GM21717 (cell line): Measurements from ENCODE around the gene SRRM1.
"Not testable (repeated sequence)": the region's sequence is repeated elsewhere in the genome, so short reads cannot be mapped to it uniquely, and the experiment has no call there.

Experiments used
- ATAC-seq: cut with Tn5 transposase; IDR thresholded peaks from one replicate; pipeline ENCODE4 v1.9.1; 2021; ENCODE audit warnings: mild to moderate bottlenecking, moderate library complexity; ENCODE audit not compliant: unreplicated experiment

The SRRM1 gene

GRCh38 chr1:24713736-24714135, 70.6 kb downstream of the SRRM1 start:
- ATAC-seq = no peak

DNA sequence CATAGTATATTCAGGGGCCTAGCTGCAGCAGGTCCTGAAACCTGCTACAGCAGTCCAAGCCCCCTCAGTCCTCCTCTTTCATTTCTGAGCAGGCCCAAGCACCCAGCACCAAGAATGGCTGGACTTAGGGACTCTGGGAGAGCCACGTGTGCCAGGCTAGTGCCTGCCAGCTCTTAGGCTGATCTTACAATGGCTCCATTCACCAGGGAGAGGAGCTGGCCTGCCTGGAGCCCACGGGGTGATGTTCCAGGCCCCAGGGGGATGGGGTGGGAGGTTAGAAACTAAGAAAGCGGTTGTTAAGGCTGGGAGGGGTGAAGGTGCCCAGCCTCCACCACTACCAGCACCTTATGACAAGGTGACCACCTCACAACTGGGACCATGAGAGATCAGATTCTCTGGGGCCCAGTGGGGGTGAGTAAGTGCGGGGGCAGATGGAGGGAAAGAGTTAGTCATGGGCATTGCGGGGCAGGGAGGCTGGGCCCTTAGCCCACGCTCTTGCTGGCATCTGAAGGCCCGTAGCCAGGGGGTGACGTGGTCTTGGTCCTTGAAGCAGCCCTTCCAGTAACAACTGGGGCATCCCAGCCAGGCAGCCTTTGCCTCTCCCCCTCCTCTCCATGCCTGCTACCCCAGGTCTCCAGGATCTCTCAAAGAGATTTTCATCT, 71.9 kb downstream of the SRRM1 start:
- no peak for ATAC-seq

DNA sequence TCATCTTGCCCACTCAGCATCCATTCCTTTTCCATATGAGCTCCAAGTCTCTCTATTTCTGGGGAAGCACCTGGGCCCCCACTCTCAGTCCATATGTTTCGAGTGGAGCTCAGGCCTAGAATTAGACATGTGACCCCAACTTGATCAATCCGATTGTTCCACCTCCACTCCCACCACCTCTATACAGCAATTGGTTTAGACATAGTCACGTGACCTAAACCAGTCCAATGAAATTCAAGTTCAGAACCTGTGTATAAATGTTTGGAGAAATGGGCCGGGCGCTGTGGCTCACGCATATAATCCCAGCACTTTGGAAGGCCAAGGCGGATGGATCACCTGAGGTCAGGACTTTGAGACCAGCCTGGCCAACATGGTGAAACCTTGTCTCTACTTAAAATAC, 72.6 kb downstream of the SRRM1 start:
- ATAC-seq = no peak

DNA sequence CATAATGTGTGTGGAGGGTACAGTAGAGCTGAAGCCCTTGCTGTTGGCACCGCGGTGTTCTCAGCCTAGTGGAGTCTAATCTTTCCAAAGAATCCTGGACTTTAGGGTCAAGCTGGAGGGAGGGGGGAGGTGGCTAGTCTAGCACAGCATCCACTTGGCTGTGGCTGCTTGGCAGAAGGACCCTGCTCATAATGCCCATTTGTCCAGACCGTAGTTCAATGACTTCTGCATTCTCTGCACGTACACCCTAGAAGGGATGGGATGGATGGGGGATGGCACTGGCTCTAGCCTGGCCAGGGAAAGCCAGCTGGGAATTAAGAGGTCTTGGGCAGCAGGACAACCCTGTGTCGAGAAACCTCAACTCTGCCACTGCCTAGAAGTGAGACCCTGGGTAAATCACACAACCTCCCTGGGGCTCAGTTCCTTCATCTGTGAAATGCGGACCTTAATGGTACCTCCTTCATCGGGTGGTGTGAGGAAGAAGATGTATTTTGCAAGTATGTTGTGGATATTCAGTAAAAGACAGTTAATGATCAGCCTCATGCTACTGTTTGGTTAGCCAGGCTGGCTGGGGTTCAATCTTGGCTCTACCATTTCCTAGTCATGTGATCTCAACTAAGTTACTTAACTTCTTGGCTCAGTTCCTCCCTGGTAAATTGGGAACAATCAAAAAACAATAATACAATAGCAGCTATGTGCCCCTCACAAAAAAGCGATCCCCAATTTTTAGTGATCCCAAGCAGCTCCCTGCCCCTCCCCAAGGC, 75.0 kb downstream of the SRRM1 start:
- no peak for ATAC-seq

- ATAC-seq = no peak
These were observed 77.0 kb downstream of the SRRM1 start for GRCh38 chr1:24720152-24720551.

DNA sequence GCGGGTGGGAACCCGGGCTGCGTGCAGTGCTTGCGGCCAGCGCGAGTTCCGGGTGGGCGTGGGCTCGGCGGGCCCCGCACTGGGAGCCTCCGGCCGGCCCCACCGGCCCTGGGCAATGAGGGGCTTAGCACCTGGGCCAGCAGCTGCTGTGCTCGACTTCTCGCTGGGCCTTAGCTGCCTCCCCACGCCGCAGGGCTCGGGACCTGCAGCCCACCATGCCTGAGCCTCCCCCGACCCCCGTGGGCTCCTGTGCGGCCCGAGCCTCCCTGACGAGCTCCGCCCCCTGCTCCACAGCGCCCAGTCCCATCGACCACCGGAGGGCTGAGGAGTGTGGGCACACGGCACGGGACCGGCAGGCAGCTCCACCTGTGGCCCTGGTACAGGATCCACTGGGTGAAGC, 78.4 kb downstream of the SRRM1 start:
- ATAC-seq = no peak

DNA sequence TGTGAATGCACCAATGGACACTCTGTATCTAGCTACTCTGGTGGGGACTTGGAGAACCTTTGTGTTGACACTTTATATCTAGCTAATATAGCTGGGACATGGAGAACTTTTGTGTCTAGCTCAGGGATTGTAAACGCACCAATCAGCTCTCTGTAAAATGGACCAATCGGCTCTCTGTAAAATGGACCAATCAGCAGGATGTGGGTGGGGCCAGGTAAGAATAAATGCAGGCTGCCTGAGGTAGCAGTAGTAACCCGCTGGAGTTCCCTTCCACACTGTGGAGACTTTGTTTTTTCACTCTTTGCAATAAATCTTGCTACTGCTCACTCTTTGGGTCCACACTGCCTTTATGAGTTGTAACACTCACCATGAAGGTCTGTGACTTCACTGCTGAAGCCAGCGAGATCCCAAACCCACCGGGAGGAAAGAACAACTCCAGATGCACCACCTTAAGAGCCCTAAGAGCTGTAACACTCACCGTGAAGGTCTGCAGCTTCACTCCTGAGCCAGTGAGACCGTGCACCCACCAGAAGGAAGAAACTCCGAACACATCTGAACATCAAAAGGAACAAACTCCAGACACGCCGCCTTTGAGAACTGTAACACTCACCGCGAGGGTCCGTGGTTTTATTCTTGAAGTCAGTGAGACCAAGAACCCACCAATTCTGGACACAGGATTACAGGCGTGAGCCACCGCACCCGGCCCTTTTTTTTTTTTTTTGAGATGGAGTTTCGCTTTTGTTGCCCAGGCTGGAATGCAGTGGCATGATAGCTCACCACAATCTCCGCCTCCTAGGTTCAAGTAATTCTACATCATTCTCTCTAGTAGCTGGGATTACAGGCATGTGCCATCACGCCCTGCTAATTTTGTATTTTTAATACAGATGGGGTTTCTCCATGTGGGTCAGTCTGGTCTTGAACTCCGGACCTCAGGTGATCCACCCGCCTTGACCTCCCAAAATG, 79.3 kb downstream of the SRRM1 start:
- ATAC-seq = not testable (repeated sequence)
